A549 (cell line): ENCODE measurements around the gene SLC7A11. TPM values are rescaled to one million over a fixed set of nuclear protein-coding genes. Genes with fewer than 3 reads are reported as not detected.
A peak's percentile ranks its signal among the peaks of the same experiment; 100 is the strongest.

Experiments
- CEBPB ChIP-seq, 2 experiments: fragments of >200 bp in 1 of 2; sonication (Bioruptor Twin) in 1 of 2; formaldehyde crosslinking in 1 of 2; IDR thresholded peaks; 2 replicates each; pipeline ENCODE4 v1.6.1; 2012 to 2016
- FOSB ChIP-seq: fragments of 250-450 bp; sonication (Bioruptor Pico); IDR thresholded peaks from 2 replicates; pipeline ENCODE4 v1.5.0; 2020; ENCODE audit warnings: mild to moderate bottlenecking, moderate library complexity
- FOXS1 ChIP-seq: fragments of 250-450 bp; sonication (Bioruptor Pico); IDR thresholded peaks from 2 replicates; pipeline ENCODE4 v1.5.0; 2020; ENCODE audit warnings: mild to moderate bottlenecking, moderate library complexity
- HEYL ChIP-seq: fragments of 250-450 bp; sonication (Bioruptor Pico); IDR thresholded peaks from 2 replicates; pipeline ENCODE4 v1.8.0; 2021; ENCODE audit warnings: mild to moderate bottlenecking, moderate library complexity
- HOXB5 ChIP-seq: fragments of 250-450 bp; sonication (Bioruptor Pico); IDR thresholded peaks from 2 replicates; pipeline ENCODE4 v1.5.0; 2020; ENCODE audit warnings: mild to moderate bottlenecking, moderate library complexity
- JUN ChIP-seq, 2 experiments: fragments of >200 bp; sonication (Bioruptor Twin); formaldehyde crosslinking; IDR thresholded peaks; 2 replicates in 1 of 2; 3 replicates in 1 of 2; pipeline ENCODE4 v1.6.1; 2016 to 2017
- JUNB ChIP-seq: fragments of >200 bp; sonication (Bioruptor Twin); formaldehyde crosslinking; IDR thresholded peaks from 2 replicates; pipeline ENCODE4 v1.6.1; 2016
- KDM5A ChIP-seq: fragments of 200-600 bp; sonication (generic); IDR thresholded peaks from 2 replicates; pipeline ENCODE4 v1.6.1; 2016; ENCODE audit warnings: antibody characterized with exemption, mild to moderate bottlenecking
- MAFK ChIP-seq: fragments of 450-650 bp; IDR thresholded peaks from 2 replicates; pipeline ENCODE4 v1.6.1; 2014; ENCODE audit not compliant: partially characterized antibody
- MAZ ChIP-seq: fragments of 150-350 bp; IDR thresholded peaks from 2 replicates; pipeline ENCODE4 v1.6.1; 2014; ENCODE audit warnings: antibody characterized with exemption, low read depth, low read length, borderline replicate concordance
- MYC ChIP-seq: IDR thresholded peaks from 2 replicates; pipeline ENCODE4 v1.6.1; 2012; ENCODE audit warnings: mild to moderate bottlenecking, inconsistent platforms, low read length, improper control_type of control experiment, borderline replicate concordance
- NFE2L2 ChIP-seq: fragments of 150-350 bp; conservative IDR thresholded peaks from 2 replicates; pipeline ENCODE4 v1.6.1; 2014; ENCODE audit warnings: low read length
- PHF8 ChIP-seq: fragments of 200-600 bp; sonication (generic); IDR thresholded peaks from 2 replicates; pipeline ENCODE4 v1.6.1; 2016; ENCODE audit warnings: low read depth, mild to moderate bottlenecking, antibody characterized with exemption, moderate library complexity, borderline replicate concordance
- POLR2A ChIP-seq: IDR thresholded peaks from 2 replicates; pipeline ENCODE4 v1.6.1; 2012; ENCODE audit warnings: mild to moderate bottlenecking, low read length
- POLR2AphosphoS2 ChIP-seq: conservative IDR thresholded peaks from 2 replicates; pipeline ENCODE4 v1.6.1; 2012; ENCODE audit warnings: low read length, improper control_type of control experiment, inconsistent platforms
- RARB ChIP-seq: fragments of 250-450 bp; sonication (Bioruptor Pico); IDR thresholded peaks from 2 replicates; pipeline ENCODE4 v1.8.0; 2021; ENCODE audit warnings: mild to moderate bottlenecking, moderate library complexity
- RNF2 ChIP-seq: fragments of 200-600 bp; sonication (generic); IDR thresholded peaks from 2 replicates; pipeline ENCODE4 v1.6.1; 2016; ENCODE audit warnings: low read depth, mild to moderate bottlenecking, antibody characterized with exemption, moderate library complexity, borderline replicate concordance
- SMC3 ChIP-seq: fragments of >200 bp; sonication (Bioruptor Twin); formaldehyde crosslinking; IDR thresholded peaks from 3 replicates; pipeline ENCODE4 v1.6.1; 2018; ENCODE audit warnings: inconsistent platforms
- SREBF2 ChIP-seq: fragments of 450-650 bp; IDR thresholded peaks from 2 replicates; pipeline ENCODE4 v1.6.1; 2014; ENCODE audit warnings: mild to moderate bottlenecking, moderate library complexity
- ZFP36 ChIP-seq: fragments of 450-650 bp; IDR thresholded peaks from 2 replicates; pipeline ENCODE4 v1.6.1; 2014; ENCODE audit warnings: borderline replicate concordance; ENCODE audit not compliant: partially characterized antibody
- ZNF302 ChIP-seq: fragments of 250-450 bp; sonication (Bioruptor Pico); IDR thresholded peaks from 2 replicates; pipeline ENCODE4 v1.9.0; 2021; ENCODE audit warnings: inconsistent platforms, mild to moderate bottlenecking, moderate library complexity
- ZSCAN20 ChIP-seq: fragments of 250-450 bp; sonication (Bioruptor Pico); IDR thresholded peaks from 2 replicates; pipeline ENCODE4 v1.8.0; 2022; ENCODE audit warnings: mild to moderate bottlenecking, moderate library complexity
- polyA plus RNA-seq, 4 experiments: library from polyadenylated mRNA; depleted of rRNA in 3 of 4; stranded (reverse); fragments of >200 nt; fragmentation: RNase III in 1 of 4; extraction: RNeasy Plus Mini Kit Qiagen cat#74134 plus additional on column Dnase treatment in 1 of 4; gene quantifications; 2 replicates in 3 of 4; 3 replicates in 1 of 4; pipeline ENCODE4 v1.2.3, GENCODE V29; 2011 to 2017
- TF ChIP-seq, protein P1 (sequence below): fragments of >200 bp; sonication (Bioruptor Twin); formaldehyde crosslinking; IDR thresholded peaks from 3 replicates; pipeline ENCODE4 v1.5.1; 2016
- TF ChIP-seq, protein P2 (sequence below): fragments of 200-600 bp; sonication (generic); IDR thresholded peaks from 2 replicates; pipeline ENCODE4 v1.6.1; 2016; ENCODE audit warnings: antibody characterized with exemption, mild to moderate bottlenecking, moderate library complexity
- TF ChIP-seq, protein P3 (sequence below): fragments of >200 bp; sonication (Bioruptor Twin); formaldehyde crosslinking; IDR thresholded peaks from 2 replicates; pipeline ENCODE4 v1.6.1; 2016

Gene SLC7A11
- polyA plus RNA-seq, 2 of the 4 experiments (the other 2 are of a cell fraction) = 52.4 to 161 TPM

DNA sequence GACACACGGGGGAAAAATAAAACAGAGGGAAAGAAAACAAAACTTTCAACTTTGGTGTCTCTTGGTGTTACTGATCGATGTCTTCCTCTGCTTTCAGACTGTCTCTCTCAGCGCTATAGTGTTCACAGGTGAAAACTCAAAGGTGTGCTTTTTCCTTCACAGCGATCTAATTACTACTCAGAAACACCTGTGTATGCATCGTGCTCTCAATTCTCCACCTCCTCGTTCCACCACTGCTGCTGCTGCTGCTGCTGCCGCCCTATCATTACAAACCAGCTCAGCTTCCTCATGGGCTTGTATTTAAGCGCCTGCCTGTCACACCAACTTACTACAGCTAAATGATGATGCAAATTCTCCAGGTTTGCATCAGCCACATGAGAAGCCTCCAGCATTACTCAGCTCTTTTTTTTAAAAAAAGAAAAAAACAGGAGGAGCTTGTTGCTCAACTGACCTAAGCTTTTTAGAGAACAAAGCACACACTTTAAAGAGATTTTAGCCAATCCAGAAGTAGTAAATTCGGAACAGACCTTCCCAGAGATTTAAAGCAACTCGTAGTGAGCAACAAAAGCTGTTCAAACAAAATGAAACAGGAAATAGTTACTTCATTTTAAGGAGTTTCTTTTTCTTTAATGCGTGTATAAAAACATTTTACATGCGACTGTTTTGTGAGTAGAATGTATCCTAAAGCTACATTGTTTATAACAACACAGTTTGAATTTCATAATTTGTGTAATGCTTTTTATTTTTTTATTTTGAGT is at the start of gene SLC7A11 (continued):
- TF ChIP-seq, protein P1, sequence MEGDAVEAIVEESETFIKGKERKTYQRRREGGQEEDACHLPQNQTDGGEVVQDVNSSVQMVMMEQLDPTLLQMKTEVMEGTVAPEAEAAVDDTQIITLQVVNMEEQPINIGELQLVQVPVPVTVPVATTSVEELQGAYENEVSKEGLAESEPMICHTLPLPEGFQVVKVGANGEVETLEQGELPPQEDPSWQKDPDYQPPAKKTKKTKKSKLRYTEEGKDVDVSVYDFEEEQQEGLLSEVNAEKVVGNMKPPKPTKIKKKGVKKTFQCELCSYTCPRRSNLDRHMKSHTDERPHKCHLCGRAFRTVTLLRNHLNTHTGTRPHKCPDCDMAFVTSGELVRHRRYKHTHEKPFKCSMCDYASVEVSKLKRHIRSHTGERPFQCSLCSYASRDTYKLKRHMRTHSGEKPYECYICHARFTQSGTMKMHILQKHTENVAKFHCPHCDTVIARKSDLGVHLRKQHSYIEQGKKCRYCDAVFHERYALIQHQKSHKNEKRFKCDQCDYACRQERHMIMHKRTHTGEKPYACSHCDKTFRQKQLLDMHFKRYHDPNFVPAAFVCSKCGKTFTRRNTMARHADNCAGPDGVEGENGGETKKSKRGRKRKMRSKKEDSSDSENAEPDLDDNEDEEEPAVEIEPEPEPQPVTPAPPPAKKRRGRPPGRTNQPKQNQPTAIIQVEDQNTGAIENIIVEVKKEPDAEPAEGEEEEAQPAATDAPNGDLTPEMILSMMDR = no peak
- TF ChIP-seq JUN (IDR thresholded peaks at IDR 0.05) (peak; percentile 97 to 98), FOXS1 (no peak), SMC3 (0 out of 3 replicates have a peak, but pooled peaks have one; percentile 13), ZFP36 (no peak), MYC (no peak; the same call in 1 of the 2 replicates), KDM5A (no peak), RNF2 (no peak), CEBPB (IDR thresholded peaks at IDR 0.05) (peak; percentile 85 to 95), JUNB (peak; percentile 33; the same call in 1 of the 2 replicates), POLR2A (peak; percentile 30; the same call in 1 of the 2 replicates), SREBF2 (no peak), PHF8 (peak; percentile 24; the same call in 1 of the 2 replicates), MAZ (no peak), FOSB (CRISPR knock-in tag) (peak; percentile 90; the same call in 1 of the 2 replicates), HEYL (no peak), ZSCAN20 (CRISPR knock-in tag) (no peak), NFE2L2 (peak; percentile 88), MAFK (peak; percentile 98), ZNF302 (CRISPR knock-in tag) (no peak), POLR2AphosphoS2 (peak; percentile 77; the same call in 1 of the 2 replicates), RARB (CRISPR knock-in tag) (peak; percentile 24; the same call in 1 of the 2 replicates), HOXB5 (CRISPR knock-in tag) (no peak)
- TF ChIP-seq, protein P2, sequence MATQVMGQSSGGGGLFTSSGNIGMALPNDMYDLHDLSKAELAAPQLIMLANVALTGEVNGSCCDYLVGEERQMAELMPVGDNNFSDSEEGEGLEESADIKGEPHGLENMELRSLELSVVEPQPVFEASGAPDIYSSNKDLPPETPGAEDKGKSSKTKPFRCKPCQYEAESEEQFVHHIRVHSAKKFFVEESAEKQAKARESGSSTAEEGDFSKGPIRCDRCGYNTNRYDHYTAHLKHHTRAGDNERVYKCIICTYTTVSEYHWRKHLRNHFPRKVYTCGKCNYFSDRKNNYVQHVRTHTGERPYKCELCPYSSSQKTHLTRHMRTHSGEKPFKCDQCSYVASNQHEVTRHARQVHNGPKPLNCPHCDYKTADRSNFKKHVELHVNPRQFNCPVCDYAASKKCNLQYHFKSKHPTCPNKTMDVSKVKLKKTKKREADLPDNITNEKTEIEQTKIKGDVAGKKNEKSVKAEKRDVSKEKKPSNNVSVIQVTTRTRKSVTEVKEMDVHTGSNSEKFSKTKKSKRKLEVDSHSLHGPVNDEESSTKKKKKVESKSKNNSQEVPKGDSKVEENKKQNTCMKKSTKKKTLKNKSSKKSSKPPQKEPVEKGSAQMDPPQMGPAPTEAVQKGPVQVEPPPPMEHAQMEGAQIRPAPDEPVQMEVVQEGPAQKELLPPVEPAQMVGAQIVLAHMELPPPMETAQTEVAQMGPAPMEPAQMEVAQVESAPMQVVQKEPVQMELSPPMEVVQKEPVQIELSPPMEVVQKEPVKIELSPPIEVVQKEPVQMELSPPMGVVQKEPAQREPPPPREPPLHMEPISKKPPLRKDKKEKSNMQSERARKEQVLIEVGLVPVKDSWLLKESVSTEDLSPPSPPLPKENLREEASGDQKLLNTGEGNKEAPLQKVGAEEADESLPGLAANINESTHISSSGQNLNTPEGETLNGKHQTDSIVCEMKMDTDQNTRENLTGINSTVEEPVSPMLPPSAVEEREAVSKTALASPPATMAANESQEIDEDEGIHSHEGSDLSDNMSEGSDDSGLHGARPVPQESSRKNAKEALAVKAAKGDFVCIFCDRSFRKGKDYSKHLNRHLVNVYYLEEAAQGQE = no peak; the same call in 1 of the 2 replicates
- TF ChIP-seq, protein P3, sequence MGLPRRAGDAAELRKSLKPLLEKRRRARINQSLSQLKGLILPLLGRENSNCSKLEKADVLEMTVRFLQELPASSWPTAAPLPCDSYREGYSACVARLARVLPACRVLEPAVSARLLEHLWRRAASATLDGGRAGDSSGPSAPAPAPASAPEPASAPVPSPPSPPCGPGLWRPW = no peak
